GM21423 (cell line): ENCODE results near the gene KRT23.
"Not testable (repeated sequence)": the region's sequence is repeated elsewhere in the genome, so short reads cannot be mapped to it uniquely, and the experiment has no call there.

Experiments used
- ATAC-seq: cut with Tn5 transposase; IDR thresholded peaks from one replicate; pipeline ENCODE4 v1.9.1; 2021; ENCODE audit warnings: mild to moderate bottlenecking, moderate library complexity; ENCODE audit not compliant: unreplicated experiment

Gene KRT23

DNA sequence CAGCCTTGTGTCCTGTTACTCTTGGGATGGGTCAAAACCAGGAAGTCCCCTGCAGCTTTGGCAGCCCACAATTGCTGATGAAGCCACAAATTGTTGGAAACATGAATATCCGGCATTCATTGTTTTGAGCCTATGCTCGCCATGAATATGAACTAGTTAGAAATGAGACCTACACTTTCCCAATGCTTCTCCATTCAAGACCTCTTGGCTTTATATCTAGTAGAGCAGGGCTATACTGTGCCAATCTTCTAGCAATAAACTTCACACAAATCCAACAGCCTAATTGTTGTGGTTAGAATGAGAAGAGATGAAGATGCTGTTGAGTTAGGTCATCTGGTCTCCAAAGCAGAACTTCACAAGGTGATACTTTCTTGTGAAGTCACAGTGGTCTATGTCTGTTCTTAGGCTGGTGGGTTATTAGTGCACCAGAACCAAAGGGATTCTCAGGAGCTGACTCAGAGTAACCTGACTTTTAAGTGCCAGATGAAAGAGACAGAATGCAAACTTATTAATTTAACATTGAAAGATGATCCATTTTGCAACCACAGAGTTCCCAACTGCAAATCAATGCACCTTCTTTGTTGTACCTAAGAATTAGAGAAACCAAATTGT is 13.7 kb upstream of the KRT23 start:
- ATAC-seq: no peak

- ATAC-seq: no peak
These were observed 12.7 kb upstream of the KRT23 start for GRCh38 chr17:40950176-40950575.

DNA sequence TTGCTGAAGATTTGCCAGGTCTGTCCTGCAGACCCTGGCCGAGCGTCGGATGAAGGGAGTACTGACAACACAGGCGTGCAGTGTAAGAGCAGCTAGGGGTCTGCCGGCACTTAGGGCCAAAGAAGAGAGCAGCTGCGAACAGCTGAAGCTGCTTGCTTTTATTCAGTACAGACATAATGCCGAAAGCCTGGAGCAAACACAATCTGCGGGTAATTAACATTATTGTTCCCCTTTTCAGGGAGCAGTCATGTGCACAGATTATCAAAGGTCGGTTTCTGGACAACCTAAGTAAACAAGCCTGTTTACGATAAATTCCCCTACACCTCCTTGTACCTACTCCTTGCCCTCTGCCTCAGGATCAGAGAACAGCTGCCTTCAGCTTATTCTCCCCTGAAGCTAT is 12.0 kb upstream of the KRT23 start:
- no peak for ATAC-seq

- ATAC-seq: no peak
These were observed 10.5 kb upstream of the KRT23 start for GRCh38 chr17:40947929-40948328.

GRCh38 chr17:40945414-40945813 is 8.0 kb upstream of the KRT23 start:
- ATAC-seq: no peak

- no peak for ATAC-seq
These were observed 7.1 kb upstream of the KRT23 start for GRCh38 chr17:40944531-40944930.

DNA sequence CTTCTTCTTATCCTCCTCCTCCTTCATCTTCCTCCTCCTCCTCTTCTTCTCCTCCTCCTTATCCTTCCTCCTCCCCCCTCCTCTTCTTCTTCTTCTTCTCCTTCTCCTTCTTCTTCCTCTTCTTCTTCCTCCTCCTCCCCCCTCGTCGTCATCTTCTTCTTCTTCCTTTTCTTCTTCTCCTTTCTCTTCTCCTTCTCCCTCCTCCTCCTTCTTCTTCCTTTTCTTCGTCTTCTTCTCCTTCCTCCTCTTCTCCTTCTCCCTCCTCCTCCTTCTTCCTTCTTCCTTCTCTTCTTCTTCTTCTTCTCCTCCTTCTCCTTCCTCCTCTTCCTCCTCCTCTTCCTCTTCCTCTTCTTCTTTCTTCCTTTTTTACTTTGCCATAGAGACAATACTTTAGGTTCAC is 5.1 kb upstream of the KRT23 start:
- ATAC-seq: no peak

DNA sequence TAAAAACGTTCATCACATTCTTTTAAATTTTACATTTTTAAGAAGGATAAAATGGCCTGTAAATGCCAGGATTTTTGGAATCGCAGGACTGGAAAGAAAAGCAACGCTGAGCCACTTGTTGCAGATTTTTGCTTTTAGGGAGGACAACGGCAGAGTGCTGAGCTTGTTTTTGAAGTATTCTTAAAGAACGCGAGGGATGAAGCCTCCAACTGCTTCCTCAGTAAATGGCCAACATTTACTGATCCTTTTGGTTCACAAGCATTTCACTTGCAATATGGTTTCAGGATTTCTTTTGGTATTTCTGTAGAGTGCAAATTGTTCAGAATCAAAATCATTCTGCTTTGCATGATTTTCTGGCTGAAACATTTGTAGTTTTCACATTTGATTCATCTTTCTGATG is 2.8 kb upstream of the KRT23 start:
- no peak for ATAC-seq

DNA sequence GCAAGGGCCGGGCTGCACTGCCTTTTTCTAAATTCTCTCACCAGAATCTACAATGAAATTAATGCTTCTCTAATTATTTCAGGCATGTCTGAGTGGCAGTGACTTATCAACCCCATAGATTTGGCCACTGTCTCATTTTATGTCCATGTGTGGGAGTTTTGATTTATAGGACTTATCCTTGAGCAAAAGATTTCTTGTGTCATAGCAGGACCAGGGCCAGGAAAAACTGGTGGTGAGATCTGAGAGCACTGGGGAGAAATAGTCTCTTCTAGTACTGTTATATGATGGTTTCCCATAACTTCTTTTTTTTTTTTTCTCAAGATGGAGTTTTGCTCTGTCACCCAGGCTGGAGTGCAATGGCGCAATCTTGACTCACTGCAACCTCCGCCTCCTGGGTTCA is 1.5 kb upstream of the KRT23 start:
- ATAC-seq: no peak

GRCh38 chr17:40936976-40937375 is 470 bp downstream of the KRT23 start:
- no peak for ATAC-seq

DNA sequence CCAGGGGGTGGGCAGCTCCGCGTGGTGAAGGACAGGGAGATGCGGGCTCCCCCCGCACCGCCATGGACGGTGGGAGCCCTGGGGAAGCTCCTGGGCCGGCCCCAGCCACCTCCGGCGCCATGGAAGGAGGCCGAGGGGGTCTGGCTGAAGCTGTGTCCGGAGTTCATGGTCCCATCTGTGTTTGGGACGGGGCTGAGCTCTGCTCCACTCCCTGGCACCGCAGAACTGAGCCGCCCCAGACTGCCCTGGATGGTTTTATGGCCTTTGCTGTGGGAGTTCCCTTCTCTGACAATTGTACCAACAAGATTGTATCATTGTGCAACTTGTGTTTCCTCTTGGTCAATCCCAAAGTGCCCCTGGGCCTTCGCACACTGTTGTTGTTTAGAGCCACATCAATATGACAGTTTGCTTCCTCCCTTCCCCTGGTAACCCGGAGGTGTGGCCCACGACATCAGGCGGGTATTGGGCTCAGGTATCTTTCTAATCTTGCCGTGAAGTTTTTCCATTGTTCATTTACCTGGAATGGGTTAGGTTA is 942 bp downstream of the KRT23 start:
- no peak for ATAC-seq

- ATAC-seq: no peak
These were observed 1.8 kb downstream of the KRT23 start for GRCh38 chr17:40935624-40936023.

DNA sequence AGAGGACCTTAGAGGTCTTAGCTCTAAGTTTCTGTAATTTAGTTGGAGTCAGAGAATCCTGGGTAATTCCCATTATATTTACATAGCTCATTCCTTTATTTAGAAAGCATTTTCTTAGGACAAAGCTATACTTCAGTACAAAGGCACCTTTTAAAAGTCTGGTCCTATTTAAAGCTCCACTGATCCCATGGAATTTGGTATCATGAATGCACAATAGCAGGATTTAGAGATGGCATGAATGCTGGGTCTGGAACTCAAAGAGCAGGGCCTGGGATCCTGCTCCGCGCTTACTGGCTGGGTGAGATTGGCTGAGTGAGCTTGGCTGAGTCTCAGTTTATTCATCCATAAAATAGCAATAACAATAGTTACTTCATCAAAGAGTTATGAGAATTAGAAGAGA is 4.8 kb downstream of the KRT23 start:
- no peak for ATAC-seq

- ATAC-seq: no peak
These were observed 6.1 kb downstream of the KRT23 start for GRCh38 chr17:40931311-40931710.

GRCh38 chr17:40926341-40926740 is 11.1 kb downstream of the KRT23 start:
- no peak for ATAC-seq

GRCh38 chr17:40922239-40922638 is 15.2 kb downstream of the KRT23 start:
- ATAC-seq: no peak

GRCh38 chr17:40921026-40921425 is 16.4 kb downstream of the KRT23 start:
- ATAC-seq: no peak

DNA sequence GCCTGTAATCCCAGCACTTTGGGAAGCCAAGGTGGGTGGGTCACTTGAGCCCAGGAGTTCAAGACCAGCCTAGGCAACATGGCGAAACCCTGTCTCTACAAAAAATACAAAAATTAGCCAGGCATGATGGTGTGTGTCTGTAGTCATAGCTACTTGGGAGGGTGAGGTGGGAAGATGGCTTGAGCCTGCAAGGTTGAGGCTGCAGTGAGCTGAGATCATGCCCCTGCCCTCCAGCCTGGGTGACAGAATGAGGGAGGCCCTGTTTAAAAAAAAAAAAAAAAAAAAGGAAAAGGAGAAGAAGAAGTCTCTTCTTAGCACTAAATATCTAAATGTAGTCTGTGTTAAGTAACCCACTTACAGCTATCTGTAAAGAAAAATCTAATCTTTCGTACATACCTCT is 20.3 kb downstream of the KRT23 start:
- ATAC-seq: not testable (repeated sequence)

- no peak for ATAC-seq
These were observed 21.1 kb downstream of the KRT23 start for GRCh38 chr17:40916366-40916765.

GRCh38 chr17:40915721-40916256 is 21.7 kb downstream of the KRT23 start:
- no peak for ATAC-seq

DNA sequence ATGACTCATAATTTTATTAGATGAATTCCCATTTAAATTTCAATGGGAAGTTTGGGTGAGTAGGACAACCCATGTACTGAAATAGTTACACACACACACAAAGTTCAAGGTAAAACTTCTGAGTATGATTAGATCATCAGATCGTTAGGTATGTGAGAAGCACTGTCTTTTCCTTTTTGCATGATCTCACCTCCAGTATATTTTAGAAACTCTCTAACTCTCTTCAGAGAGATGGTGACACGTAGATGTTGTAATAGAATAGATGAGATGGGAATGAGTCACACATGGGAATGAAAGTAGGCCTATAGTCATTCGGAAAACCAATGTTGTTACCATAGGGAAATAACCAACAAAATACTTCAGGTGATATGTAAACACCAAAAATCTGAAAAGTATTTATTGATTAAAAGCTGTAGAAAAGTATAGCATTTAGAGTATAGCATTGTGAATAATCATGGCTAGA is 22.2 kb downstream of the KRT23 start:
- ATAC-seq: no peak

DNA sequence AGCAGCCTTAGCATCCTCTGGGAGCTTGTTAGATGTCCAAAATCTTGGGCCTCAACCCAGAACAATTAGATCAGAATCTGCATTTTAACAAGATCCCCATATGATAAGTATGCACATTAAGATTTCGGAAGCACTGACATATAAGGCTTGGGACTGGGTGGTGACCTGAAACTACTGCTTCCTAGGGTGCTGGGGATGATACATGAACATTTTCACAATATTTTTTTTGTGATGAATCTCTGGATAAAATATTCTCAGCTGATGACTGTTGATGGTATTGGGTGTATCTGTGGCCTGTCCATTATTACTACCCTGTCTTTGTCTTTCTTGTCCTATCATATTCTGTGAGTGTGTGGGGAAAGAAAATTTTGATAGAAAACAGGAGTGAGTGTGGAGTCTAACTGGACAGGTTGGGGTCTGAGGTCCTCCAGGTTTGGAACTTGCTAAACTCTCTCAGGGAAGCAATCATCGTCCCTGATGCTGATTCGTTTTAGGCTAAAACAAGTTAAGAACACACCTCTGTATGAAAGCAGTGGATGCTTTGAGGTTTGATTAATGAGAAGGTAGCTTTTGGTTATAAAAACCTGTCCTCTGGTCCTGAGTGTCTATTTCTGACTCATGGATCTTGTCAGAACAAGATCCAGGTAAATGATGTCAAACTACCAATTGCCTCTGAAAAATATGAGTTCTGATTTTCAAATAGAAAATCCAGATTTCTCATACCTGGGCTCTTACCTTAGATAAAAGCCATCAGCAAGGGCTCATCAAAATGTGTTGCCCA is 23.2 kb downstream of the KRT23 start:
- ATAC-seq: no peak
